Measurements from ENCODE around the gene BRPF3.

Gene BRPF3

GRCh38 chr6:36186199-36186598 is 10.3 kb upstream of the BRPF3 start:
- DNase-seq (ENCODE audit: insufficient read length, low spot score) (no peak), FAIRE-seq (no peak)
- TF ChIP-seq CTCF (IDR thresholded peaks at IDR 0.05; ENCODE audit: insufficient read depth, missing control alignments), result no peak

GRCh38 chr6:36187446-36187845 is 9.1 kb upstream of the BRPF3 start:
- TF ChIP-seq CTCF (IDR thresholded peaks at IDR 0.05; ENCODE audit: insufficient read depth, missing control alignments), result no peak
- DNase-seq (ENCODE audit: insufficient read length, low spot score) (no peak), FAIRE-seq (no peak)

- FAIRE-seq (no peak), DNase-seq (ENCODE audit: insufficient read length, low spot score) (no peak)
- TF ChIP-seq CTCF (IDR thresholded peaks at IDR 0.05; ENCODE audit: insufficient read depth, missing control alignments), result no peak
These were observed 952 bp upstream of the BRPF3 start for GRCh38 chr6:36195471-36196112.

GRCh38 chr6:36196880-36197548 is 470 bp downstream of the BRPF3 start:
- FAIRE-seq, result no peak
- TF ChIP-seq CTCF (IDR thresholded peaks at IDR 0.05; ENCODE audit: insufficient read depth, missing control alignments), result no peak
- peak; percentile 93 for DNase-seq (ENCODE audit: insufficient read length, low spot score)

- FAIRE-seq, result no peak
- TF ChIP-seq CTCF (IDR thresholded peaks at IDR 0.05; ENCODE audit: insufficient read depth, missing control alignments), result no peak
These were observed 1.2 kb downstream of the BRPF3 start for GRCh38 chr6:36197739-36198221.

GRCh38 chr6:36198986-36199385 is 2.4 kb downstream of the BRPF3 start:
- TF ChIP-seq CTCF (IDR thresholded peaks at IDR 0.05; ENCODE audit: insufficient read depth, missing control alignments), result no peak
- DNase-seq (ENCODE audit: insufficient read length, low spot score) (no peak), FAIRE-seq (no peak)

More at GRCh38 chr6:36197739-36198221, 1.2 kb downstream of the BRPF3 start:
- DNase-seq (ENCODE audit: insufficient read length, low spot score), result no peak

Measured in D721Med (cell line).